Heart left ventricle (tissue), 16 donors: ENCODE results near the gene COX7A2. TPM values are rescaled to one million over a fixed set of nuclear protein-coding genes. Genes with fewer than 3 reads are reported as not detected.

Source experiments
- ATAC-seq, 4 donors: fragments of 200-7000 bp; cut with Tn5 transposase; one replicate each; pipeline ENCODE4 v1.9.1; 2020 to 2022; ENCODE audit warnings: moderate library complexity in 4 of 4, mild to moderate bottlenecking in 3 of 4, moderate number of reproducible peaks in 1 of 4
- DNase-seq, 5 donors: peaks; one replicate each; pipeline ENCODE4 v3.0.0-alpha.2; 2020
- H3K27ac ChIP-seq, 12 donors: fragments of 200-600 bp; sonication (generic) in 4 of 12; one replicate each; pipeline versions ENCODE4 v1.5.0 to v1.8.0; 2016 to 2022; ENCODE audit warnings: mild to moderate bottlenecking in 2 of 12
- H3K27me3 ChIP-seq, 9 donors: fragments of 200-600 bp; sonication (generic) in 2 of 9; one replicate each; pipeline versions ENCODE4 v1.5.1 to v1.8.0; 2016 to 2022; ENCODE audit warnings: mild to moderate bottlenecking in 3 of 9
- H3K36me3 ChIP-seq, 9 donors: fragments of 200-600 bp; sonication (generic) in 2 of 9; one replicate each; pipeline versions ENCODE4 v1.5.0 to v1.8.0; 2018 to 2022; ENCODE audit warnings: mild to moderate bottlenecking in 2 of 9
- H3K4me1 ChIP-seq, 12 donors: fragments of 200-600 bp; sonication (generic) in 4 of 12; one replicate each; pipeline versions ENCODE4 v1.5.0 to v1.8.0; 2016 to 2022; ENCODE audit warnings: mild to moderate bottlenecking in 3 of 12
- H3K4me3 ChIP-seq, 12 donors: fragments of 200-600 bp; sonication (generic) in 4 of 12; one replicate each; pipeline versions ENCODE4 v1.5.0 to v1.8.0; 2017 to 2022; ENCODE audit warnings: mild to moderate bottlenecking in 9 of 12, moderate library complexity in 4 of 12
- H3K9me3 ChIP-seq, 12 donors: fragments of 200-600 bp; sonication (generic) in 4 of 12; one replicate each; pipeline versions ENCODE4 v1.5.0 to v1.8.0; 2016 to 2022; ENCODE audit warnings: mild to moderate bottlenecking in 1 of 12
- POLR2A ChIP-seq, 2 donors: fragments of 450-650 bp; IDR thresholded peaks; one replicate each; pipeline ENCODE4 v1.6.1; 2017; ENCODE audit warnings: antibody characterized with exemption in 2 of 2, mild to moderate bottlenecking in 2 of 2, moderate library complexity in 2 of 2
- WGBS, 4 donors: extraction: QIAGEN DNeasy Blood & Tissue Kit in 2 of 4; methylation state at CpG; one replicate each; pipeline versions ENCODE4 v1.1.5 to v1.1.7; 2013 to 2018; 5-methylcytosine and 5-hydroxymethylcytosine counted together
- intact Hi-C, 10 donors: fragments of 100-400 bp; cut with DNase I; formaldehyde crosslinking; loops; one replicate each; pipeline versions ENCODE4 v1.11.1 to v1.14.2; 2022
- polyA plus RNA-seq, 2 donors: library from polyadenylated mRNA; stranded (reverse); fragments of 200-250 nt; gene quantifications; one replicate each; pipeline ENCODE4 v1.2.3, GENCODE V29; 2013
- total RNA-seq, 9 donors: library from RNA; depleted of rRNA in 2 of 9; stranded (reverse); fragments of >200 nt in 2 of 9; fragmentation: NEBNext Ultra II Directional in 3 of 9; extraction: Animal tissue kit (Norgen Biotek cat#: 25700) in 3 of 9; gene quantifications; one replicate each; pipeline versions ENCODE4 v1.1.0 to v1.2.4, GENCODE V29; 2016 to 2023
- TF ChIP-seq, protein P1 (sequence below), 12 donors: fragments of 200-600 bp; sonication (generic) in 4 of 12; IDR thresholded peaks; one replicate each; pipeline versions ENCODE4 v1.5.0 to v1.8.0; 2018 to 2022; ENCODE audit warnings: antibody characterized with exemption in 12 of 12, mild to moderate bottlenecking in 5 of 12
- donor health status: ischemic (EF 13 %, LVEDD 7.1; RV severe dilation, severe dysfunction).
- donor health status: healthy with polysubstance abuse.
- donor health status: DM: no; HTN: yes; CAD: no.
- donor health status: DM: no; HTN: no; CAD: no.
- donor health status: ischemic (EF 25% LVEDD 6.9; RV normal size, moderate dysfunction).
- donor health status: ischemic (EF 25% LVEDD 5.7; RV mildly dilated, moderate dysfunction).
- donor health status: healthy.
- donor health status: DM: yes; HTN: yes; CAD: no.
- donor health status: ischemic (EF 35%, LVEDD 5.7; RV mildly dilated, moderate dysfunction).
- donor health status: nonischemic (EF 11% LVEDD 7.7; RV severe dilation, severe dysfunction).
- donor health status: DM: yes; HTN: yes; CAD: no.
- donor health status: PGD.
- donor health status: ischemic (EF 29% LVEDD 5.4; RV normal size, mild dysfunction).
- donor health status: nonischemic (EF 23%, LVEDD 6.1; RV moderate dilation, normal function).

Gene COX7A2
- total and polyA plus RNA-seq, 11 donors = 646 to 1,466 (median 1,110) TPM

- peak overlapping the region in 6 of 12 donors; percentile 16 to 86 (median 80) for H3K27ac ChIP-seq
Observed at GRCh38 chr6:75201901-75202672, 41.5 kb downstream of the COX7A2 start.

DNA sequence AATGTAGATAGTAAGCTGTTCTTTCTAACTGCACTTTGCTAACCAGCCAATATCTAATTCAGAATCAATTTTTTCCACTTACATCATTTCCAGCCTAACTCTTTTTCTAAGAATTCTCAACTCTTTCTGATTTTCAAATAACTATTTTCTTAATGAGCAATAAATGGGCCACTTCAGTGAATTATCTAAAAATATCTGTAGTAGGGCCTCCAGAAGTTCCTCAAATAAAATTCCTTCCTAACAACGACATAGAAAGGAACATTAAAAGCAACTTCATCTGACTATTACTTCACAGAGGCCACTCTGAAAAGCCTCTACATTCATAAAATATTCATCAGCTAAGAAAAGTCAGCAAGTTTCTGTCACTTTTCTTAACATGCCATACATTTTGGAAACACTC lies 42.6 kb downstream of the COX7A2 start:
- 24 to 58% (median 36%) methylated on average over 1 of the region's 1 CpG for WGBS, 4 donors
- Histone ChIP-seq H3K4me3 (no peak overlapping the region), H3K36me3 (no peaks in the 10 kb centered on the region), H3K27me3 (peaks cover 0 to 61% (median 22%) of the 10 kb centered on the region in 9 donors), H3K4me1 (peaks cover 0 to 33% (median 11%) of the 10 kb centered on the region in 12 donors), H3K9me3 (peaks cover 0 to 3% (median 0%) of the 10 kb centered on the region in 12 donors), H3K27ac (peak overlapping the region in 6 of 12 donors; percentile 0 to 86 (median 46))
- TF ChIP-seq POLR2A (IDR thresholded peaks at IDR 0.05) = no peak
- TF ChIP-seq, protein P1, sequence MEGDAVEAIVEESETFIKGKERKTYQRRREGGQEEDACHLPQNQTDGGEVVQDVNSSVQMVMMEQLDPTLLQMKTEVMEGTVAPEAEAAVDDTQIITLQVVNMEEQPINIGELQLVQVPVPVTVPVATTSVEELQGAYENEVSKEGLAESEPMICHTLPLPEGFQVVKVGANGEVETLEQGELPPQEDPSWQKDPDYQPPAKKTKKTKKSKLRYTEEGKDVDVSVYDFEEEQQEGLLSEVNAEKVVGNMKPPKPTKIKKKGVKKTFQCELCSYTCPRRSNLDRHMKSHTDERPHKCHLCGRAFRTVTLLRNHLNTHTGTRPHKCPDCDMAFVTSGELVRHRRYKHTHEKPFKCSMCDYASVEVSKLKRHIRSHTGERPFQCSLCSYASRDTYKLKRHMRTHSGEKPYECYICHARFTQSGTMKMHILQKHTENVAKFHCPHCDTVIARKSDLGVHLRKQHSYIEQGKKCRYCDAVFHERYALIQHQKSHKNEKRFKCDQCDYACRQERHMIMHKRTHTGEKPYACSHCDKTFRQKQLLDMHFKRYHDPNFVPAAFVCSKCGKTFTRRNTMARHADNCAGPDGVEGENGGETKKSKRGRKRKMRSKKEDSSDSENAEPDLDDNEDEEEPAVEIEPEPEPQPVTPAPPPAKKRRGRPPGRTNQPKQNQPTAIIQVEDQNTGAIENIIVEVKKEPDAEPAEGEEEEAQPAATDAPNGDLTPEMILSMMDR (IDR thresholded peaks at IDR 0.05) = no peak
- no peak for ATAC-seq
- intact Hi-C loops = loop anchor here in 9 of 10 donors (5.0 to 10.0 kb wide), 11 partner anchors 306 to 1526 kb away; no protein-coding TSS in a partner anchor
- no peak for DNase-seq

More at GRCh38 chr6:75201901-75202672, 41.5 kb downstream of the COX7A2 start:
- Histone ChIP-seq H3K4me1 (peaks cover 0 to 43% (median 14%) of the 10 kb centered on the region in 12 donors), H3K27me3 (peaks cover under 1 to 72% (median 27%) of the 10 kb centered on the region in 9 donors), H3K36me3 (no peaks in the 10 kb centered on the region), H3K4me3 (peak overlapping the region in 11 of 12 donors; percentile 1 to 69 (median 38)), H3K9me3 (no peaks in the 10 kb centered on the region)
- intact Hi-C loops = loop anchor here in 9 of 10 donors (5.0 to 10.0 kb wide), 11 partner anchors 307 to 1527 kb away; no protein-coding TSS in a partner anchor
- TF ChIP-seq, protein P1 (IDR thresholded peaks at IDR 0.05) = peak in 1 of 12 donors; percentile 9
- no peak for TF ChIP-seq POLR2A (IDR thresholded peaks at IDR 0.05)
- ATAC-seq (peak in 2 of 4 donors; percentile 4 to 29), DNase-seq (peak in 4 of 5 donors; percentile 31 to 67 (median 43))
- WGBS, 4 donors = 13 to 32% (median 21%) methylated on average over 31 to 46 of the region's 46 CpGs

DNA sequence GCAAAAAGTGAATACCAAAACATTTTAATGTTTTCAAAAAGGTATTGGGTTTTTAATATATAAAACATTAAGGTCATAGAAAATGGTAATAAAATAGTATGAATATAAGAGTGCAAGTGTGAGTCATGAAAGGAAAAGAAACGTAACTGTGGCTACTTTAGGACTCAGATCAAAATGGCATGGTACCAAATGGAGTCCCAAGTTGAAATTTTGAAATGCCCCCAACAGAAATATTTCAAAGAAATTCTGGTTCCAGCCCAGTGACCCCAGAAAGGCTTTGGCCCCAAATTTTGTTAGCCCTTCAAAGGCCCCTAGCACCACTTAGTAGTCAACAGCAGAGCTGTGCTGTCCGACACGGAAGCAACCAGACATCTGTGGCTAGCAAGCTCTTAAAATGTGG lies 43.7 kb downstream of the COX7A2 start:
- 81 to 89% (median 87%) methylated on average over 3 of the region's 3 CpGs for WGBS, 4 donors
- peaks cover 0 to 50% (median 12%) of the 10 kb centered on the region in 9 donors for H3K27me3 ChIP-seq
- no peak for TF ChIP-seq POLR2A (IDR thresholded peaks at IDR 0.05)
- intact Hi-C loops = loop anchor here in 9 of 10 donors (5.0 to 10.0 kb wide), 11 partner anchors 305 to 1525 kb away; no protein-coding TSS in a partner anchor
- H3K4me3 ChIP-seq = no peak overlapping the region
- DNase-seq (no peak), ATAC-seq (no peak)
- peaks cover 0 to 21% (median 9%) of the 10 kb centered on the region in 12 donors for H3K4me1 ChIP-seq
- H3K9me3 ChIP-seq = peaks cover 0 to 6% (median 0%) of the 10 kb centered on the region in 12 donors
- H3K27ac ChIP-seq = peak overlapping the region in 3 of 12 donors; percentile 22 to 32 (median 26)
- H3K36me3 ChIP-seq = no peaks in the 10 kb centered on the region

DNA sequence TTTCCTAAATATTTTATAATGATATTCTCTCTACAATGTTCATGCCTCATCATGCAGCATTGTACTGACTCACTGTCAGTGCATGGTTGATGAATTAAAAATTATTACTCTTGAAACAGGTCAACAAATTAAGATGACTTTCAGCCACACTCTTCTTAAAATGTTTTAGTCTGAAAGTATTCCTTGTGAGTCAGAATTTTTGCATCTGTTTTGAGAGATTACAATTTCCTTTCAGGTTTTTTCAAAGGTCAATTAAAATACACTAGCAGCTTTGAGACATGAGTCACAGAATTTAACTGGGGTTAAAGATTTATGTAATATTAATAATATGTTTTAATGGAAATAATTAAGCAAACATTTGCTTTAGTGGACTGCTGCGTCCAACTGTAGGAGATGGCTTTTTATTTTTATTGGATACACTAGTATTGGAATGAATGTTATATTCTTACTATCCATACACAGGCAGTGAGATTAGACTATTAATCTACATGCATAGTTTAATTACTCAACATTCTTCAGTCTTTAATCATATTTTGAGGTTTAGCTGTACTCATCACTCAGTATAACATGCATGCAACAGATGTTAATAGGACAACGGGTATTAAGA lies 47.4 kb downstream of the COX7A2 start:
- Histone ChIP-seq H3K4me3 (no peak overlapping the region), H3K36me3 (peaks cover 0 to 16% (median 0%) of the 10 kb centered on the region in 9 donors), H3K27me3 (peaks cover 0 to 15% (median 0%) of the 10 kb centered on the region in 9 donors), H3K4me1 (peaks cover 0 to 3% (median 0%) of the 10 kb centered on the region in 12 donors), H3K9me3 (peaks cover 0 to 6% (median 0%) of the 10 kb centered on the region in 12 donors), H3K27ac (no peak overlapping the region)
- intact Hi-C loops = no loop called here
- DNase-seq (no peak), ATAC-seq (peak in 1 of 4 donors; percentile 56)
- WGBS, 4 donors = 39 to 62% (median 50%) methylated on average over 2 of the region's 2 CpGs
- TF ChIP-seq, protein P1 (IDR thresholded peaks at IDR 0.05) = no peak
- TF ChIP-seq POLR2A (IDR thresholded peaks at IDR 0.05) = no peak
